ENCODE data around the gene PANX1. TPM values are rescaled to one million over a fixed set of nuclear protein-coding genes. Genes with fewer than 3 reads are reported as not detected.

Gene PANX1
- total and polyA plus RNA-seq, 2 experiments from 2014 or later, result 13.0 to 16.5 TPM

DNA sequence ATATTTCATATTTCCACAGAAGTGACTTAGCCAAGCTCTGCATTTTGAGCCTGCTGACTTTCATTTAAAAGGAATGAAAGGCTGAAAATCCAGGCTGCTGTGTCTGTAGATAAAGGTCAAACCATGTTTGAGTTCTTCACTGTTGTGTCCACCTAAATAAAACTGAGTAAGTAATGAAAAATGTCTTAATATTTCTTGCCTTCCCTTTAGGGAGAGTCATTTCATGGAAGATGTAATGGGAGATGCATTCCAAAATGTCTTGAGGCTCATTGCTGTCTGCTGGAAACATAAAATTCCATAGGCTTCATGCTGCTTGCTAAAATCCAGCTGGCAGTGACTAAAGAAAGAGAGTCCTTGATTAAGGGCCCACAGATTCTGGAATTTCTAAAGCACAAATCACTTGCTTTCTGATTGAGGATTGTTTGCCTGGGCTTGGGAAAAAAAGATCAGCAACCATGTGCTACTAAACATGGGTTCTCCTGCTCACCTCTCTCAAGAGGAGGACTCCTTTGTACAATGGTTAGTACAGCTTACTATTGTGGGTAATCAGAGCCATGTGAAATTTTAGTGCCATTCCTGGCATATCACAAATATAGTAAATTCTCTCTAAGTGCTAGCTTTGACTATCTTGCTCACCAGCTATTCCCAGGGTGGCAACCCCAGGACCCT is 56.9 kb downstream of the PANX1 start:
- H3K4me1 ChIP-seq (ENCODE audit: low read depth), result no peaks in the 10 kb centered on the region
- H3K27me3 ChIP-seq, result no peaks in the 10 kb centered on the region
- no peak overlapping the region for H3K27ac ChIP-seq
- DNase-seq (ENCODE audit: low read depth in 1 of 2, low spot score in 1 of 2), result peak in 1 of 2 donors; percentile 13
- no peaks in the 10 kb centered on the region for H3K9me3 ChIP-seq (ENCODE audit: low read depth)
- TF ChIP-seq, protein P1, sequence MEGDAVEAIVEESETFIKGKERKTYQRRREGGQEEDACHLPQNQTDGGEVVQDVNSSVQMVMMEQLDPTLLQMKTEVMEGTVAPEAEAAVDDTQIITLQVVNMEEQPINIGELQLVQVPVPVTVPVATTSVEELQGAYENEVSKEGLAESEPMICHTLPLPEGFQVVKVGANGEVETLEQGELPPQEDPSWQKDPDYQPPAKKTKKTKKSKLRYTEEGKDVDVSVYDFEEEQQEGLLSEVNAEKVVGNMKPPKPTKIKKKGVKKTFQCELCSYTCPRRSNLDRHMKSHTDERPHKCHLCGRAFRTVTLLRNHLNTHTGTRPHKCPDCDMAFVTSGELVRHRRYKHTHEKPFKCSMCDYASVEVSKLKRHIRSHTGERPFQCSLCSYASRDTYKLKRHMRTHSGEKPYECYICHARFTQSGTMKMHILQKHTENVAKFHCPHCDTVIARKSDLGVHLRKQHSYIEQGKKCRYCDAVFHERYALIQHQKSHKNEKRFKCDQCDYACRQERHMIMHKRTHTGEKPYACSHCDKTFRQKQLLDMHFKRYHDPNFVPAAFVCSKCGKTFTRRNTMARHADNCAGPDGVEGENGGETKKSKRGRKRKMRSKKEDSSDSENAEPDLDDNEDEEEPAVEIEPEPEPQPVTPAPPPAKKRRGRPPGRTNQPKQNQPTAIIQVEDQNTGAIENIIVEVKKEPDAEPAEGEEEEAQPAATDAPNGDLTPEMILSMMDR (IDR thresholded peaks at IDR 0.05; ENCODE audit: low read depth, low read length), result no peak
- no peak overlapping the region for H3K4me3 ChIP-seq
- peaks cover 14% of the 10 kb centered on the region for H3K36me3 ChIP-seq

DNA sequence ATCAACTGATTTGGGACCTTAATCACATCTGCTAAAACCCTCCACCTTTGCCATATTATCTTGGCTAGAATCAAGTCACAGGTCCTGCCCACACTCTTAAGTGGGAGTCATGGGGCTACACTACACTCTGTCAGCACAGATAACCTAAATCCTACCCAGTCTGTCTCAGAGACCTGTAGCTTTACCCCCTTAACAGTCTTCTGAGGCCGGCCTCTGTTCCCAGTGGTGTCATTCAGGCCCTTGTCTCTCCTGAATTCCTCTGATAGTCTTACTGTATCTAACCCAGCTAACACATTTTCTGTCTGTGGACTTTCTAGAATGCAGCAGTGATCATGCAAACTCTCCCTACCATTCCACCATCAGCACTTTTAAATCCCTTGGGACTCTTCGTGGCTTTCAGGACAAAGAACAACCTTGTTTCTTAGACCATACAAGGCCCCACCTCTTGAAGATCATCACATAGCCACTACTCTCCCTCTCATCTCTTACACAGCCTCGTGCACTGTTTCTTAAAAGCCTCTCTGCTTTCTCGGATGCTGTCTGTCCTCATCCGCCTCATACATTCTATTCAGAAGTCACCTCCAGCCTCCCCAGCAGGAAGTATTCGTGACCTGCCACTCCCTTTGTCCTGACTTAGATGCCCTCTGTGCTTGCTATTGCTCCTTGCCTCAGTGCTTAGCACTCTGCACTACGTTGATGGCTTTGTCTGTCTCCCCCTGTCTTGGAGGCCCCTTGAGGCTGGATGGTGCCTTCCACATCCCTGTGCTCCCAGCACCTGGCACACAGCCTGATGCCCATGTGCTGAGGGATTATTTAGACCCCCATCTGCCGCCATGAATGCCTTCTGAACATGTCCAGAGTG is 57.9 kb downstream of the PANX1 start:
- Histone ChIP-seq H3K9me3 (ENCODE audit: low read depth) (no peaks in the 10 kb centered on the region), H3K4me1 (ENCODE audit: low read depth) (no peaks in the 10 kb centered on the region), H3K36me3 (peaks cover 5% of the 10 kb centered on the region), H3K27ac (no peak overlapping the region), H3K4me3 (no peak overlapping the region), H3K27me3 (no peaks in the 10 kb centered on the region)
- DNase-seq (ENCODE audit: low read depth in 1 of 2, low spot score in 1 of 2), result no peak
- TF ChIP-seq, protein P1 (IDR thresholded peaks at IDR 0.05; ENCODE audit: low read depth, low read length), result no peak

DNA sequence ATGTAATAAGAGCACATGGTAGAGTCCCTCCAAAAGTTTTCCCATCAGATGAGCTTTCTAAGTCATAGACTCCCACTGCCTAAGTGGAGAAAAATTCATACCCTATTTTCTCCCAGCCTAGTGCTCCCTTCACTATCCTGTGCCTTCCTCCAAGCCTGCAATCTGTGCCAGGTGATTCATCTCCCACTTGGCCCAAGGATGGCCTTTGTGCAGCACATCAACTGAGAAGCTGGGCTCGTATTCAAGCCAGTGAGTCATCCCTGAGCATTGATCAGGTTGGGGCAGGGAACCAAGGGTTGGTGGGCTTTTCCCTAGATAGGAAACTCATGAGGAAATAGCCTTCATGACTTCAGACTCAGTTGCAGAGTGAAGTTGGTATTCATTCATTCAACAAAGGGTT is 64.6 kb downstream of the PANX1 start:
- H3K4me1 ChIP-seq (ENCODE audit: low read depth), result no peaks in the 10 kb centered on the region
- H3K27ac ChIP-seq, result no peak overlapping the region
- H3K27me3 ChIP-seq, result no peaks in the 10 kb centered on the region
- no peaks in the 10 kb centered on the region for H3K36me3 ChIP-seq
- H3K9me3 ChIP-seq (ENCODE audit: low read depth), result no peaks in the 10 kb centered on the region
- peak in 1 of 2 donors; percentile 60 for DNase-seq (ENCODE audit: low read depth in 1 of 2, low spot score in 1 of 2)
- TF ChIP-seq, protein P1 (IDR thresholded peaks at IDR 0.05; ENCODE audit: low read depth, low read length), result no peak
- no peak overlapping the region for H3K4me3 ChIP-seq

DNA sequence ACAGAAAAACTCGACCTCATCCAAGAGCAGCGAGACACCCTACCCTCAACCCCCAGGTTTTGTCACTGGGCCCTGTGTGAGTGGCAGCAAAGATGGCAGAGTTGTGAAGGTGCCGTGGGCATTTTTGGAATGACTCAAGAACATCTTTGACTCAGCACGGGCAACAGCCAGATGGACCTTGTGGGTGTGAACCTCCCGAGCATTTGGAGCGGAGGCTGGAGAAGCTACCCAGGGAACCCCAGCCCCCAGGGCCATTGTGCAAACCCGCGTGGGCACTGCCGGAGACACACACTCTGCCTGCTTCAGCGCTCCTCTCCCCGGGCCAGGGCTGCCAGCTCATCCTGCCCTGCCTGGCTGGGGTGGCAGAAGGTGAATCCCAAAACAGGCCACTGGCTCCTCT is 66.1 kb downstream of the PANX1 start:
- TF ChIP-seq, protein P1 (IDR thresholded peaks at IDR 0.05; ENCODE audit: low read depth, low read length), result no peak
- H3K36me3 ChIP-seq, result no peaks in the 10 kb centered on the region
- no peak overlapping the region for H3K27ac ChIP-seq
- H3K4me1 ChIP-seq (ENCODE audit: low read depth), result no peaks in the 10 kb centered on the region
- no peak overlapping the region for H3K4me3 ChIP-seq
- no peaks in the 10 kb centered on the region for H3K9me3 ChIP-seq (ENCODE audit: low read depth)
- H3K27me3 ChIP-seq, result no peaks in the 10 kb centered on the region
- DNase-seq (ENCODE audit: low read depth in 1 of 2, low spot score in 1 of 2), result no peak

DNA sequence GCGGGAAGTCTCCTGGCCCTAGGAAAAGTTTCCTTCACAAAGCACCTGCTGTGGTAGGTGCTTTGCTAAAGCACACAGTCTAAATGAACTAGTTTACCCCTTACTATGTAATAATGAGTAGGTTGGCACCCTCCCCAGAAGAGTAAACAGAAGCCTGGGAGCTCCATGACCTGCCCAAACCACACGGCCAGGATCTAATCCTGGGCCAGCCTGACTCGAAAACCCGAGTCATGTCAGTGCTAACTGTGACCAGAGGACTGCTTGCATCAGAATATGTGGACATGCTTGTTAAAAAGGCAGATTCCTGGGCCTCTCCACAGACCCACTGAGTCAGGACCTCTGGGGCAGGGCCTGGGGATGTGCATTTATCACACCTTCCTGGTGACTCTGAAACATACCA is 67.7 kb downstream of the PANX1 start:
- no peaks in the 10 kb centered on the region for H3K4me1 ChIP-seq (ENCODE audit: low read depth)
- H3K27me3 ChIP-seq, result no peaks in the 10 kb centered on the region
- no peak overlapping the region for H3K4me3 ChIP-seq
- TF ChIP-seq, protein P1 (IDR thresholded peaks at IDR 0.05; ENCODE audit: low read depth, low read length), result no peak
- no peak for DNase-seq (ENCODE audit: low read depth in 1 of 2, low spot score in 1 of 2)
- no peak overlapping the region for H3K27ac ChIP-seq
- no peaks in the 10 kb centered on the region for H3K36me3 ChIP-seq
- H3K9me3 ChIP-seq (ENCODE audit: low read depth), result no peaks in the 10 kb centered on the region
